CD8-positive, alpha-beta memory T cell (primary cell): ENCODE measurements around the gene MKI67. TPM values are rescaled to one million over a fixed set of nuclear protein-coding genes. Genes with fewer than 3 reads are reported as not detected.

Experiments used
- CTCF ChIA-PET: fragments of 350-600 bp; sonication (Branson Sonifier 250); formaldehyde crosslinking; loops from one replicate; lab custom pipeline; 2021; ENCODE audit warnings: antibody characterized with exemption; lab: Charles Lee
- POLR2A ChIA-PET: fragments of 350-600 bp; sonication (Branson Sonifier 250); formaldehyde crosslinking; loops from one replicate; lab custom pipeline; 2021; ENCODE audit warnings: antibody characterized with exemption; lab: Charles Lee
- DNase-seq, 5 donors: peaks; one replicate each; pipeline versions ENCODE4 v3.0.0 to v3.0.0-alpha.2; 2020 to 2022; ENCODE audit warnings: mixed read lengths in 1 of 5
- H3K27ac ChIP-seq: one replicate; pipeline ENCODE4 v1.7.0; 2013; ENCODE audit warnings: low read depth, mild to moderate bottlenecking, low read length, moderate library complexity
- H3K27me3 ChIP-seq: 2 replicates; pipeline ENCODE4 v1.7.0; 2013; ENCODE audit warnings: low read length, mild to moderate bottlenecking; ENCODE audit not compliant: insufficient read depth, poor library complexity, severe bottlenecking
- H3K36me3 ChIP-seq: 2 replicates; pipeline ENCODE4 v1.7.0; 2013; ENCODE audit warnings: mild to moderate bottlenecking, low read length, moderate library complexity; ENCODE audit not compliant: insufficient read depth
- H3K4me1 ChIP-seq: 2 replicates; pipeline ENCODE4 v1.7.0; 2013; ENCODE audit warnings: mild to moderate bottlenecking, low read length, moderate library complexity; ENCODE audit not compliant: insufficient read depth
- H3K4me3 ChIP-seq: 2 replicates; pipeline ENCODE4 v1.7.0; 2013; ENCODE audit warnings: mild to moderate bottlenecking, low read length
- H3K9me3 ChIP-seq: 2 replicates; pipeline ENCODE4 v1.7.0; 2013; ENCODE audit warnings: mild to moderate bottlenecking, low read length
- H3K27ac Mint-ChIP-seq, 8 donors: one replicate each; pipeline ENCODE4 v1.8.0; 2020 to 2021; ENCODE audit warnings: mixed read lengths in 8 of 8, mild to moderate bottlenecking in 6 of 8, inconsistent platforms in 3 of 8, moderate library complexity in 3 of 8
- H3K27me3 Mint-ChIP-seq, 2 donors: one replicate each; pipeline ENCODE4 v1.8.0; 2020 to 2021; ENCODE audit warnings: mixed read lengths in 2 of 2, mild to moderate bottlenecking in 1 of 2, moderate library complexity in 1 of 2
- H3K36me3 Mint-ChIP-seq, 3 donors: one replicate each; pipeline ENCODE4 v1.8.0; 2020 to 2021; ENCODE audit warnings: mixed read lengths in 3 of 3, inconsistent platforms in 1 of 3, mild to moderate bottlenecking in 1 of 3
- H3K4me1 Mint-ChIP-seq, 3 donors: one replicate each; pipeline ENCODE4 v1.8.0; 2020 to 2021; ENCODE audit warnings: mixed read lengths in 3 of 3, inconsistent platforms in 1 of 3, mild to moderate bottlenecking in 1 of 3
- H3K4me3 Mint-ChIP-seq, 7 donors: one replicate each; pipeline ENCODE4 v1.8.0; 2020 to 2021; ENCODE audit warnings: mixed read lengths in 7 of 7, mild to moderate bottlenecking in 6 of 7, moderate library complexity in 4 of 7, inconsistent platforms in 2 of 7
- H3K9me3 Mint-ChIP-seq, 5 donors: one replicate each; pipeline ENCODE4 v1.8.0; 2020 to 2022; ENCODE audit warnings: mixed read lengths in 5 of 5, mild to moderate bottlenecking in 3 of 5, moderate library complexity in 2 of 5, inconsistent platforms in 1 of 5
- polyA plus RNA-seq: library from polyadenylated mRNA; unstranded; fragments of 300-500 nt; fragmentation: Illumina TruSeq; gene quantifications from one replicate; pipeline ENCODE4 v1.2.3, GENCODE V29; 2021
- total RNA-seq, 2 experiments: library from RNA; stranded (reverse); gene quantifications; one replicate each; pipeline ENCODE4 v1.2.3, GENCODE V29; 2021

Gene MKI67
- total and polyA plus RNA-seq, 3 experiments from 2014 or later: 0.70 to 136 (median 113) TPM

DNA sequence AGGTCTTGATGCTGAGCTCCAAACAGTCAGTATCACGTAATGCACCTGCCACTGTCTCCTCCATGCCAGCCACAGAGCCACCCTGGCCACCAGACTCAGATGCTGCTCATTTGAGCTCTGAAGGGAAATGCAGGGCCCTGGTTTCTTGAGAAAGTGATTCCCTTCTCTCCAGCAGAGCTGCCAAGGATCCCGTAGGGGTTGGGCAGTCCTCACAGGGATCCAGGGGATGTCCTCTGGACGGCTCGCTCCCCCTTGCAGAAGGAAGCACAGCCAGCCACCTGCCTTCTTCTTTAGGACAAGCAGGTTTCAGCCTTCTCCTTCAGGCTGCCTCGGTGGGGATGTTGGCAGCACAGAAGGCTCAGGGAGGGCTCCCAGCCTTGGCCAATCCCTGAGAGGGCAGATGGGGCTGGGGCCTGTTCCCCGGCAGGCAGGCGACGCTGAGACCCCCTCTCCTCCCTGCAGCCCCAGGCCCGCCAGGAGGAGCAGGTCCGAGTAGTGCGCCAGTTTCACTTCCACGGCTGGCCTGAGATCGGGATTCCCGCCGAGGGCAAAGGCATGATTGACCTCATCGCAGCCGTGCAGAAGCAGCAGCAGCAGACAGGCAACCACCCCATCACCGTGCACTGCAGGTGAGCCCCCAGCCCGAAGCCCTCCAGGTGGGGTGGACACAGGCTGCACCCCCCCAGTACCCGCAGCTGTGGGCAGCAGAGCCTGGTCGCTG is 48.9 kb downstream of the MKI67 start:
- H3K27me3 ChIP-seq: no peaks in the 10 kb centered on the region
- no peak overlapping the region for H3K27ac ChIP-seq
- Mint-ChIP-seq H3K9me3 (no peaks in the 10 kb centered on the region), H3K27me3 (no peaks in the 10 kb centered on the region), H3K27ac (peak overlapping the region in 2 of 8 donors; percentile 12 to 71), H3K4me3 (peak overlapping the region in 1 of 7 donors; percentile 63), H3K36me3 (peaks cover 15 to 93% (median 41%) of the 10 kb centered on the region in 3 donors), H3K4me1 (peaks cover 8 to 19% (median 9%) of the 10 kb centered on the region in 3 donors)
- peaks cover 66% of the 10 kb centered on the region for H3K36me3 ChIP-seq
- CTCF ChIA-PET: interaction anchor here (1.3 to 11.1 kb wide), 3 partner anchors 8 to 72 kb away, joined by 4 to 242 read pairs (median 11); no protein-coding TSS in a partner anchor
- H3K4me1 ChIP-seq: no peaks in the 10 kb centered on the region
- no peak overlapping the region for H3K4me3 ChIP-seq
- POLR2A ChIA-PET: no interaction called here
- H3K9me3 ChIP-seq: no peaks in the 10 kb centered on the region
- DNase-seq: no peak

GRCh38 chr10:128074589-128074988 is 51.6 kb downstream of the MKI67 start:
- H3K36me3 ChIP-seq: peaks cover 78% of the 10 kb centered on the region
- Mint-ChIP-seq H3K27ac (peak overlapping the region in 1 of 8 donors; percentile 52), H3K27me3 (no peaks in the 10 kb centered on the region), H3K36me3 (peaks cover 18 to 95% (median 34%) of the 10 kb centered on the region in 3 donors), H3K4me3 (no peak overlapping the region), H3K4me1 (peaks cover 11 to 22% (median 12%) of the 10 kb centered on the region in 3 donors), H3K9me3 (no peaks in the 10 kb centered on the region)
- H3K4me1 ChIP-seq: peaks cover under 1% of the 10 kb centered on the region
- ChIA-PET POLR2A (no interaction called here), CTCF (interaction anchor here (0.8 to 11.1 kb wide), 3 partner anchors 37 to 75 kb away, joined by 3 to 242 read pairs (median 9); no protein-coding TSS in a partner anchor)
- no peak overlapping the region for H3K27ac ChIP-seq
- no peak for DNase-seq
- H3K4me3 ChIP-seq: no peak overlapping the region
- H3K27me3 ChIP-seq: no peaks in the 10 kb centered on the region
- no peaks in the 10 kb centered on the region for H3K9me3 ChIP-seq

DNA sequence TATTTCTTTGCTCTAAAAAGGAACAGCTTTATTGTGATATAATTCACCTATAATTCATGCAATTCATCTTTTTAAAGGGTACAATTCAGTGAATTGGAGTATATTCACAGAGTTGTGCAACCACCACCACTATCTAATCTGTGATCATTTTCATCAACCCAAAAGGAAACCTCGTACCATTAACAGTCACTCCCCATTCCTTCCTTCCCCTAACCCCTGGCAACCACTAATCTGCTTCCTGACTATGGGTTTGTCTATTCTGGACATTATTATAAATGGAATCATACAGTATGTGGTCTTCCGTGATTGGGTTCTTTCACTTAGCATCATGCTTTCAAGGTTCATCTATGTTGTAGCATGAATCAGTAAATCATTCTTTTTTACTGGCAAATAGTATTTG is 52.3 kb downstream of the MKI67 start:
- Histone ChIP-seq H3K27me3 (no peaks in the 10 kb centered on the region), H3K4me1 (peaks cover 6% of the 10 kb centered on the region), H3K27ac (no peak overlapping the region), H3K4me3 (no peak overlapping the region), H3K9me3 (no peaks in the 10 kb centered on the region), H3K36me3 (peaks cover 73% of the 10 kb centered on the region)
- H3K4me1 Mint-ChIP-seq: peaks cover 15 to 27% (median 17%) of the 10 kb centered on the region in 3 donors
- DNase-seq: no peak
- H3K9me3 Mint-ChIP-seq: no peaks in the 10 kb centered on the region
- no peak overlapping the region for H3K4me3 Mint-ChIP-seq
- ChIA-PET CTCF (interaction anchor here (4.0 to 11.1 kb wide), 2 partner anchors 37 to 63 kb away, joined by 9 to 242 read pairs; no protein-coding TSS in a partner anchor), POLR2A (no interaction called here)
- peak overlapping the region in 2 of 8 donors; percentile 66 to 88 for H3K27ac Mint-ChIP-seq
- peaks cover 16 to 94% (median 29%) of the 10 kb centered on the region in 3 donors for H3K36me3 Mint-ChIP-seq
- no peaks in the 10 kb centered on the region for H3K27me3 Mint-ChIP-seq

GRCh38 chr10:128072941-128073645 is 53.1 kb downstream of the MKI67 start:
- Histone ChIP-seq H3K36me3 (peaks cover 73% of the 10 kb centered on the region), H3K4me3 (no peak overlapping the region), H3K9me3 (no peaks in the 10 kb centered on the region), H3K27ac (no peak overlapping the region), H3K4me1 (peaks cover 6% of the 10 kb centered on the region), H3K27me3 (no peaks in the 10 kb centered on the region)
- Mint-ChIP-seq H3K27ac (no peak overlapping the region), H3K27me3 (no peaks in the 10 kb centered on the region), H3K9me3 (no peaks in the 10 kb centered on the region), H3K4me3 (no peak overlapping the region), H3K36me3 (peaks cover 16 to 94% (median 27%) of the 10 kb centered on the region in 3 donors), H3K4me1 (peaks cover 15 to 27% (median 17%) of the 10 kb centered on the region in 3 donors)
- ChIA-PET POLR2A (no interaction called here), CTCF (interaction anchor here (0.7 to 11.1 kb wide), 6 partner anchors 13 to 139 kb away, joined by 3 to 242 read pairs (median 6); no protein-coding TSS in a partner anchor)
- DNase-seq: no peak

GRCh38 chr10:128072046-128072445 is 54.2 kb downstream of the MKI67 start:
- Histone ChIP-seq H3K27me3 (no peaks in the 10 kb centered on the region), H3K4me3 (no peak overlapping the region), H3K27ac (no peak overlapping the region), H3K9me3 (no peaks in the 10 kb centered on the region), H3K4me1 (peaks cover 6% of the 10 kb centered on the region), H3K36me3 (peaks cover 75% of the 10 kb centered on the region)
- ChIA-PET CTCF (interaction anchor here (0.7 to 11.1 kb wide), 9 partner anchors 11 to 166 kb away, joined by 3 to 242 read pairs (median 6); partner anchors contain the start of gene PTPRE), POLR2A (interaction anchor here (1.1 kb wide), 1 partner anchor 25 kb away, joined by 3 read pairs; no protein-coding TSS in a partner anchor)
- Mint-ChIP-seq H3K36me3 (peaks cover 22 to 94% (median 31%) of the 10 kb centered on the region in 3 donors), H3K9me3 (no peaks in the 10 kb centered on the region), H3K4me3 (no peak overlapping the region), H3K4me1 (peaks cover 20 to 33% (median 23%) of the 10 kb centered on the region in 3 donors), H3K27me3 (no peaks in the 10 kb centered on the region), H3K27ac (no peak overlapping the region)
- DNase-seq: no peak

GRCh38 chr10:128071417-128071782 is 54.8 kb downstream of the MKI67 start:
- no peaks in the 10 kb centered on the region for H3K9me3 ChIP-seq
- Mint-ChIP-seq H3K9me3 (no peaks in the 10 kb centered on the region), H3K36me3 (peaks cover 29 to 94% (median 36%) of the 10 kb centered on the region in 3 donors), H3K27me3 (no peaks in the 10 kb centered on the region), H3K27ac (no peak overlapping the region), H3K4me3 (peak overlapping the region in 1 of 7 donors; percentile 6), H3K4me1 (peaks cover 27 to 40% (median 29%) of the 10 kb centered on the region in 3 donors)
- ChIA-PET POLR2A (interaction anchor here (0.6 to 1.1 kb wide), 2 partner anchors 11 to 24 kb away, joined by 3 read pairs; no protein-coding TSS in a partner anchor), CTCF (interaction anchor here (1.2 to 11.1 kb wide), 8 partner anchors 10 to 165 kb away, joined by 3 to 242 read pairs (median 6); partner anchors contain the start of gene PTPRE)
- peaks cover 75% of the 10 kb centered on the region for H3K36me3 ChIP-seq
- H3K4me3 ChIP-seq: no peak overlapping the region
- no peaks in the 10 kb centered on the region for H3K27me3 ChIP-seq
- no peak for DNase-seq
- no peak overlapping the region for H3K27ac ChIP-seq
- peaks cover 6% of the 10 kb centered on the region for H3K4me1 ChIP-seq

DNA sequence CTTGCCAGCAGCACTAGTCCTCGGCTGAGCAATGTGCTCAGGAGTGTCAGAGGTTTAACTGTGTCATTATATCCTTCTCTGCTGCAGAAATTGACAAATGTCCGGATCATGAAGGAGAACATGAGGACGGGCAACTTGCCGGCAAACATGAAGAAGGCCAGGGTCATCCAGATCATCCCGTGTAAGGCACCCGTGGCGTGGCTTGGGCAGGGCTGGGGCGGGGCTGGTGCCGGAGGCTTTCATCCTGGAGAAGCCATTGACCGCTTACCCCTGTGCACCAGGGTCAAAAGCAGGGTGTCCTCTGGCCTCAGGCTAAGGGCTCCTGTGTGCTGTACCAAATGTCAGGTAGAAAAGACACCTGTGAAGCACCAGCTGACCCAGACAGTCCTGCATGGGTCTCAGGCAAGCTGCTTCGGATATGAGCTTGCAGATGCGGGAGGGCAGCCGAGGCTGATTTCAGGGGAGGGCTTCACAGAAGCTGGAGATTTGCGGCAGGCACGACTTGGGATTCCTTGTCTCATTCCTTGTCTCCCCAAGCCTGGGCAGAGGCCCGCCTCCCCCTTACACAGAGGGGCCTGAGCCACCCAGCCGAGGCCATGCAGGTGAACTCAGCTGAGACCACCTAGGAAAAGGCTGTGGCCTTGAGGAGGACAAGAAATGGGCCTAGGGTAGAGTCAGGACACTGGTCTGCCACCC is 55.4 kb downstream of the MKI67 start:
- no peak overlapping the region for H3K4me3 ChIP-seq
- Mint-ChIP-seq H3K4me3 (peak overlapping the region in 1 of 7 donors; percentile 6), H3K36me3 (peaks cover 32 to 94% (median 40%) of the 10 kb centered on the region in 3 donors), H3K27ac (no peak overlapping the region), H3K9me3 (no peaks in the 10 kb centered on the region), H3K27me3 (no peaks in the 10 kb centered on the region), H3K4me1 (peaks cover 31 to 45% (median 34%) of the 10 kb centered on the region in 3 donors)
- no peak overlapping the region for H3K27ac ChIP-seq
- peaks cover 12% of the 10 kb centered on the region for H3K4me1 ChIP-seq
- DNase-seq: no peak
- ChIA-PET CTCF (interaction anchor here (0.6 to 11.1 kb wide), 9 partner anchors 9 to 164 kb away, joined by 3 to 242 read pairs (median 11); partner anchors contain the start of gene PTPRE), POLR2A (interaction anchor here (0.6 to 1.1 kb wide), 2 partner anchors 11 to 23 kb away, joined by 3 read pairs; no protein-coding TSS in a partner anchor)
- no peaks in the 10 kb centered on the region for H3K27me3 ChIP-seq
- H3K9me3 ChIP-seq: no peaks in the 10 kb centered on the region
- peaks cover 75% of the 10 kb centered on the region for H3K36me3 ChIP-seq
